Right ventricle myocardium superior (tissue), 1 donor: ENCODE measurements around the gene TBC1D8B. TPM values are rescaled to one million over a fixed set of nuclear protein-coding genes. Genes with fewer than 3 reads are reported as not detected.

ENCODE experiments used
- ATAC-seq: fragments of 200-7000 bp; cut with Tn5 transposase; one replicate; pipeline ENCODE4 v1.9.1; 2020; ENCODE audit warnings: mild to moderate bottlenecking; ENCODE audit not compliant: poor library complexity
- DNase-seq: peaks from one replicate; pipeline ENCODE4 v3.0.0-alpha.2; 2020
- intact Hi-C: fragments of 100-400 bp; cut with DNase I; formaldehyde crosslinking; loops from one replicate; pipeline ENCODE4 v1.11.2; 2022
- total RNA-seq: library from RNA; stranded (reverse); fragmentation: NEBNext Ultra II Directional; extraction: Animal tissue kit (Norgen Biotek cat#: 25700); gene quantifications from one replicate; pipeline ENCODE4 v1.2.1, GENCODE V29; 2021
- donor health status: DM: no; HTN: yes; CAD: no; lungs with severe emphysema.

The TBC1D8B gene
- total RNA-seq, 1 donor from 2014 or later: 1.9 TPM

- ATAC-seq: no peak
Measured at GRCh38 chrX:106891762-106892460, 89.4 kb downstream of the TBC1D8B start.

GRCh38 chrX:106894392-106894909 lies 92.0 kb downstream of the TBC1D8B start:
- intact Hi-C loops: no loop called here
- ATAC-seq: peak; percentile 81

More at GRCh38 chrX:106891762-106892460, 89.4 kb downstream of the TBC1D8B start:
- DNase-seq: no peak
- intact Hi-C loops: no loop called here

GRCh38 chrX:106894978-106895452 lies 92.5 kb downstream of the TBC1D8B start:
- intact Hi-C loops: no loop called here
- no peak for ATAC-seq

More at GRCh38 chrX:106894392-106894909, 92.0 kb downstream of the TBC1D8B start:
- peak; percentile 40 for DNase-seq

GRCh38 chrX:106897259-106897658 lies 94.8 kb downstream of the TBC1D8B start:
- ATAC-seq: no peak
- intact Hi-C loops: no loop called here
- no peak for DNase-seq

More at GRCh38 chrX:106894978-106895452, 92.5 kb downstream of the TBC1D8B start:
- DNase-seq: no peak

GRCh38 chrX:106898462-106898861 lies 96.0 kb downstream of the TBC1D8B start:
- intact Hi-C loops: no loop called here
- ATAC-seq (peak; percentile 64), DNase-seq (no peak)

- no peak for DNase-seq
- intact Hi-C loops: no loop called here
- no peak for ATAC-seq
Measured at GRCh38 chrX:106899276-106899675, 96.8 kb downstream of the TBC1D8B start.

DNA sequence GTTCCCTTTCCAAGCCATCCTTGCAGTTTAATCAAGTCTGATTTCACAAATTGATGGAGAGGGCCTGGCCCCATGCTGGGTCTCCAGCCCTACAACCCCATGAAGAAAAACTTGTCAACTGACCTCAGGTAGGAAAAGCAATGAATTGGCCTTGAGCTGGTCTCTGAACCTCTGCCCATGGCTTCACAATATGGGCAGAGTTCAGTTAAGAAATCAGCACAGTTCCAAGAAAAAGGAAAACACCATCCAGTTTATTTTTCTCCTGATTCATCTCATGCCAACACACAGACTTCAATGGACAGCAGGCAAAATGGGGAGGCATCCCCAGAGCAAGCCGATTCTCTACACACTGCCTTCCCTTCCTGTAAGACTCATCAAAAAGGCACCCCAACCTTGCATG lies 97.4 kb downstream of the TBC1D8B start:
- intact Hi-C loops: no loop called here
- ATAC-seq (no peak), DNase-seq (no peak)

DNA sequence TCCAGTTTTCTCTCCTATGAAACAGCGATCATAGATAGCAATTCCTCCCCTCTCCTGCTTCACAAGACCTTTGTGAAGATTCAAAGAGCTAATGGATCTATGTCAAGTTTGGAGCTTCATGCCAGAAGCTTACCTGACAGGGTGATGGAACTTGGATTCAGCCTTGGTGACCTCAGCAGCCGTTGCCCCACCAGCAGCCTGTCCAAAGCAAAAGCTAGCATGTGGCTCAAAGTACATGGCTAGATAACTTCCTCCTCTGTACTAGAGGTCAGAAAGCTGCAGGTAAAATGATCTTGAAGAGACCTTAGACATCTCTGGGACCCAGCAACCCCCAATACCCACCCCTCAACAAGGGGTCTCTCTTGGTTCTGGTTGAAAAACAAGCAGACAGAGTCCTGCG lies 98.9 kb downstream of the TBC1D8B start:
- ATAC-seq (no peak), DNase-seq (no peak)
- intact Hi-C loops: no loop called here

GRCh38 chrX:106901781-106902219 lies 99.3 kb downstream of the TBC1D8B start:
- intact Hi-C loops: no loop called here
- ATAC-seq: no peak
- no peak for DNase-seq

GRCh38 chrX:106902684-106903083 lies 100.2 kb downstream of the TBC1D8B start:
- no peak for ATAC-seq
- intact Hi-C loops: no loop called here
- DNase-seq: no peak

GRCh38 chrX:106903291-106903824 lies 100.9 kb downstream of the TBC1D8B start, which contains the start of gene RIPPLY1:
Gene RIPPLY1 (minus strand): TSS chrX:106903341. CDS start chrX:106903287, 54 bp downstream.
- ATAC-seq: no peak
- DNase-seq: no peak
- intact Hi-C loops: no loop called here

GRCh38 chrX:106903856-106904528 lies 101.5 kb downstream of the TBC1D8B start:
- ATAC-seq (no peak), DNase-seq (no peak)
- intact Hi-C loops: no loop called here

GRCh38 chrX:106905064-106905708 lies 102.7 kb downstream of the TBC1D8B start:
- intact Hi-C loops: no loop called here
- no peak for ATAC-seq
- no peak for DNase-seq

DNA sequence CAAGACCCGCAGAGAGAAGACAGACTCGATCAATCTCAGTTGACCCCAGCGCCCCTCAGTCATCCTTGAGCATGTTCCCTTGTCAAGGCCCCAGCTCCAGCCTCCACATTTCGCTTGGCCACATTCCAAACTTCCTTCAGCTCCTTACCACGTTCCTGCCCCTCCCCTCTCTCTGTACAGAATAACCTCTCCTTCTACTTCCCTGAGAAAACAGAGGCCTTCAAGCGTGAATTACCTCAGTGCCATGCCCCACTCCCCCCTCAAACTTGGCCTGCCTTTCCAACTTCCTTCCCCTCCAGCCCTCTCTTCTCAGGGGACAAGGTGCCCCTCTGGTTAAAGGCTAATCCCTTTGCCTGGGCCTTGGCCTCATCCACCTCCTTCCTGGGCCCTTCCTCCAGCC lies 103.9 kb downstream of the TBC1D8B start:
- ATAC-seq (no peak), DNase-seq (no peak)
- intact Hi-C loops: no loop called here

GRCh38 chrX:106912864-106913263 lies 110.4 kb downstream of the TBC1D8B start:
- DNase-seq (no peak), ATAC-seq (no peak)
- intact Hi-C loops: no loop called here

- intact Hi-C loops: no loop called here
- no peak for ATAC-seq
- DNase-seq: no peak
Measured at GRCh38 chrX:106917830-106918500, 115.5 kb downstream of the TBC1D8B start.

- no peak for DNase-seq
- ATAC-seq: no peak
- intact Hi-C loops: no loop called here
Measured at GRCh38 chrX:106919932-106920452, 117.5 kb downstream of the TBC1D8B start, which contains the start of gene CLDN2. Gene CLDN2 (plus strand): TSS chrX:106920402. CDS start chrX:106928229, 7,827 bp downstream.

- ATAC-seq: no peak
Measured at GRCh38 chrX:106921637-106922036, 119.2 kb downstream of the TBC1D8B start.

More at GRCh38 chrX:106921637-106922036, 119.2 kb downstream of the TBC1D8B start:
- DNase-seq: no peak
- intact Hi-C loops: no loop called here
